K562 (cell line): ENCODE results near the gene DCTD. TPM values are rescaled to one million over a fixed set of nuclear protein-coding genes. Genes with fewer than 3 reads are reported as not detected.
A peak's percentile ranks its signal among the peaks of the same experiment; 100 is the strongest.

ENCODE experiments used
- ARID1B ChIP-seq: fragments of 450-650 bp; IDR thresholded peaks from 2 replicates; pipeline ENCODE4 v1.6.1; 2016; ENCODE audit warnings: antibody characterized with exemption, mild to moderate bottlenecking, inconsistent platforms
- ATF1 ChIP-seq, 2 experiments: fragments of 450-650 bp in 1 of 2; IDR thresholded peaks; 2 replicates each; pipeline ENCODE4 v1.6.1; 2016; ENCODE audit warnings: missing compliant biosample characterization in 1 of 2, missing genetic modification characterization in 1 of 2
- GMEB1 ChIP-seq: fragments of 250-450 bp; sonication (Bioruptor Pico); IDR thresholded peaks from 2 replicates; pipeline ENCODE4 v1.4.0; 2020; ENCODE audit warnings: mild to moderate bottlenecking
- GTF2E2 ChIP-seq: fragments of 200-800 bp; sonication (Bioruptor generic); IDR thresholded peaks from 2 replicates; pipeline ENCODE4 v1.6.1; 2016; ENCODE audit warnings: missing genetic modification characterization, missing compliant biosample characterization
- HDAC8 ChIP-seq: fragments of 450-650 bp; IDR thresholded peaks from 2 replicates; pipeline ENCODE4 v1.6.1; 2016; ENCODE audit warnings: mild to moderate bottlenecking, missing genetic modification characterization, moderate library complexity, missing compliant biosample characterization
- HNRNPLL ChIP-seq: fragments of 200-400 bp; formaldehyde crosslinking; IDR thresholded peaks from 2 replicates; pipeline ENCODE4 v1.6.1; 2017; ENCODE audit warnings: low read length, low read depth, mild to moderate bottlenecking; ENCODE audit not compliant: poor library complexity, severe bottlenecking
- MAX ChIP-seq: sonication (generic); formaldehyde crosslinking; IDR thresholded peaks from 2 replicates; pipeline ENCODE4 v1.9.0; 2022; ENCODE audit warnings: mild to moderate bottlenecking, missing genetic modification reagents
- MBD2 ChIP-seq: sonication (generic); IDR thresholded peaks from 2 replicates; pipeline ENCODE4 v1.6.1; 2016; ENCODE audit warnings: low read depth, borderline replicate concordance
- MCM7 ChIP-seq, 2 experiments: fragments of 450-650 bp; IDR thresholded peaks; 2 replicates each; pipeline ENCODE4 v1.6.1; 2016 to 2018
- PML ChIP-seq: IDR thresholded peaks from 2 replicates; pipeline ENCODE4 v1.6.1; 2012; ENCODE audit warnings: low read length, inconsistent platforms
- POU5F1 ChIP-seq: fragments of 150-350 bp; IDR thresholded peaks from 2 replicates; pipeline ENCODE4 v1.6.1; 2014; ENCODE audit warnings: borderline replicate concordance, low read length, low read depth, mild to moderate bottlenecking; ENCODE audit not compliant: partially characterized antibody
- SMC3 ChIP-seq: conservative IDR thresholded peaks from 2 replicates; pipeline ENCODE4 v1.6.1; 2011; ENCODE audit warnings: low read depth, low read length, improper control_type of control experiment; ENCODE audit not compliant: insufficient read depth
- SNAPC5 ChIP-seq: fragments of 250-450 bp; sonication (Bioruptor Pico); IDR thresholded peaks from 2 replicates; pipeline ENCODE4 v1.8.0; 2021; ENCODE audit warnings: moderate library complexity, mild to moderate bottlenecking, inconsistent platforms
- XRCC3 ChIP-seq: fragments of 450-650 bp; IDR thresholded peaks from 2 replicates; pipeline ENCODE4 v1.6.1; 2017; ENCODE audit warnings: mild to moderate bottlenecking, moderate library complexity
- ZBTB7A ChIP-seq: IDR thresholded peaks from 2 replicates; pipeline ENCODE4 v1.6.1; 2011; ENCODE audit warnings: low read depth, mild to moderate bottlenecking, low read length, moderate library complexity, borderline replicate concordance; ENCODE audit not compliant: control insufficient read depth
- ZMIZ1 ChIP-seq, 2 experiments: fragments of 150-350 bp in 1 of 2; IDR thresholded peaks; 2 replicates each; pipeline ENCODE4 v1.6.1; 2012 to 2016; ENCODE audit warnings: low read depth in 2 of 2, low read length in 2 of 2, mild to moderate bottlenecking in 1 of 2, moderate library complexity in 1 of 2
- ZNF133 ChIP-seq: fragments of 250-450 bp; sonication (Bioruptor Pico); IDR thresholded peaks from 2 replicates; pipeline ENCODE4 v1.4.0; 2020; ENCODE audit warnings: mild to moderate bottlenecking
- ZNF217 ChIP-seq: sonication (generic); formaldehyde crosslinking; IDR thresholded peaks from 2 replicates; pipeline ENCODE4 v1.8.0; 2022; ENCODE audit warnings: mild to moderate bottlenecking, missing genetic modification reagents
- ZNF277 ChIP-seq: fragments of 250-450 bp; sonication (Bioruptor Pico); IDR thresholded peaks from 2 replicates; pipeline ENCODE4 v1.8.0; 2022; ENCODE audit warnings: inconsistent platforms, mild to moderate bottlenecking, moderate library complexity, borderline replicate concordance
- ZNF512 ChIP-seq: IDR thresholded peaks from 2 replicates; pipeline ENCODE4 v1.6.1; 2016; ENCODE audit warnings: missing genetic modification characterization, missing compliant biosample characterization
- ZNF583 ChIP-seq: fragments of 250-450 bp; sonication (Bioruptor Pico); IDR thresholded peaks from 2 replicates; pipeline ENCODE4 v1.4.0; 2020
- polyA plus RNA-seq, 8 experiments: library from polyadenylated mRNA; depleted of rRNA in 4 of 8; stranded (reverse) in 5 of 8; unstranded in 3 of 8; fragments of >200 nt; fragmentation: Nextera tagmentation in 2 of 8; fragmentation: Illumina TruSeq in 1 of 8; extraction: Ambion mirVana in 2 of 8; extraction: Trizol in 1 of 8; gene quantifications; 2 replicates each; pipeline versions ENCODE4 v1.2.1 to v1.2.3, GENCODE V29; 2011 to 2014; ENCODE audit warnings: inconsistent platforms in 1 of 8, missing spikeins in 1 of 8
- total RNA-seq, 7 experiments: library from RNA; depleted of rRNA in 6 of 7; stranded (reverse); fragments of >200 nt in 6 of 7; fragmentation: Illumina TruSeq in 2 of 7; extraction: Trizol in 2 of 7; gene quantifications; 2 replicates each; pipeline versions ENCODE4 v1.2.1 to v1.2.3, GENCODE V29; 2011 to 2021; ENCODE audit warnings: low replicate concordance in 1 of 7

The DCTD gene
- total and polyA plus RNA-seq, 9 of the 15 experiments (the other 6 are each of a cell fraction or from before 2014, with no cell fraction given), result 38.7 to 114 (median 76.5) TPM

GRCh38 chr4:182925298-182925757 is 8.1 kb upstream of the DCTD start (continued):
- TF ChIP-seq POU5F1 (no peak), ZBTB7A (peak; percentile 57; the same call in 1 of the 2 replicates), ZNF512 (tag) (no peak), ZNF277 (CRISPR knock-in tag) (no peak), GMEB1 (no peak), ZNF133 (no peak), SNAPC5 (CRISPR knock-in tag) (no peak), ATF1 (CRISPR knock-in tag; IDR thresholded peaks at IDR 0.05) (no peak), ATF1 (tag; IDR thresholded peaks at IDR 0.05) (0 out of 2 replicates have a peak, but pooled peaks have one; percentile 25), SMC3 (peak; percentile 70), HNRNPLL (no peak), ZNF217 (CRISPR knock-in tag) (no peak), MAX (CRISPR knock-in tag) (no peak), ZNF583 (CRISPR knock-in tag) (no peak), GTF2E2 (tag) (no peak), HDAC8 (no peak), XRCC3 (no peak), MCM7 (IDR thresholded peaks at IDR 0.05) (no peak), MBD2 (no peak), ZMIZ1 (IDR thresholded peaks at IDR 0.05; ENCODE audit: low read depth in 2 of 2, low read length in 2 of 2) (no peak), PML (no peak), ARID1B (no peak)
